CD4-positive, alpha-beta T cell (primary cell): ENCODE results near the gene NKAPL. TPM values are rescaled to one million over a fixed set of nuclear protein-coding genes. Genes with fewer than 3 reads are reported as not detected.

Experiments used
- ATAC-seq: fragments of 200-7000 bp; cut with Tn5 transposase; one replicate; pipeline ENCODE4 v1.10.0; 2022; ENCODE audit warnings: mild to moderate bottlenecking; ENCODE audit not compliant: poor library complexity
- CTCF ChIA-PET: fragments of 350-600 bp; sonication (Branson Sonifier 250); formaldehyde crosslinking; loops from one replicate; lab custom pipeline; 2021; ENCODE audit warnings: antibody characterized with exemption, inconsistent platforms; lab: Charles Lee
- POLR2A ChIA-PET: fragments of 350-600 bp; sonication (Branson Sonifier 250); formaldehyde crosslinking; loops from one replicate; lab custom pipeline; 2021; ENCODE audit warnings: antibody characterized with exemption, inconsistent platforms; lab: Charles Lee
- DNase-seq, 14 experiments: peaks; one replicate each; pipeline ENCODE4 v3.0.0-alpha.2; 2013 to 2020; ENCODE audit warnings: mixed read lengths in 2 of 14
- H3K27ac ChIP-seq, 2 donors: one replicate each; pipeline versions ENCODE4 v1.5.1 to v1.7.0; 2013; ENCODE audit warnings: low read length in 2 of 2, low read depth in 1 of 2, mild to moderate bottlenecking in 1 of 2
- H3K27me3 ChIP-seq, 2 experiments: 1 replicate in 1 of 2; 2 replicates in 1 of 2; pipeline versions ENCODE4 v1.6.1 to v1.7.0; 2013; ENCODE audit warnings: low read length in 2 of 2, control low read depth in 1 of 2, mild to moderate bottlenecking in 1 of 2, moderate library complexity in 1 of 2; ENCODE audit not compliant: insufficient read depth in 2 of 2, control insufficient read depth in 1 of 2
- H3K36me3 ChIP-seq: one replicate; pipeline ENCODE4 v1.6.1; 2013; ENCODE audit warnings: low read length, control low read depth; ENCODE audit not compliant: insufficient read depth
- H3K4me1 ChIP-seq: one replicate; pipeline ENCODE4 v1.6.1; 2013; ENCODE audit warnings: low read length, control low read depth; ENCODE audit not compliant: insufficient read depth
- H3K4me3 ChIP-seq: one replicate; pipeline ENCODE4 v1.5.1; 2013; ENCODE audit warnings: mild to moderate bottlenecking, low read length, moderate library complexity
- H3K9me3 ChIP-seq, 2 experiments: 1 replicate in 1 of 2; 2 replicates in 1 of 2; pipeline versions ENCODE4 v1.6.1 to v1.7.0; 2013; ENCODE audit warnings: low read length in 2 of 2, mild to moderate bottlenecking in 2 of 2, control low read depth in 1 of 2, moderate library complexity in 1 of 2; ENCODE audit not compliant: control insufficient read depth in 1 of 2, insufficient read depth in 1 of 2
- H3K27ac Mint-ChIP-seq: one replicate; pipeline ENCODE4 v1.8.0; 2020; ENCODE audit warnings: mixed read lengths
- H3K27me3 Mint-ChIP-seq: one replicate; pipeline ENCODE4 v1.8.0; 2021; ENCODE audit warnings: mixed read lengths
- H3K36me3 Mint-ChIP-seq: one replicate; pipeline ENCODE4 v1.8.0; 2021; ENCODE audit warnings: low read depth, mixed read lengths
- H3K4me1 Mint-ChIP-seq: one replicate; pipeline ENCODE4 v1.8.0; 2021; ENCODE audit warnings: low read depth, mixed read lengths
- H3K4me3 Mint-ChIP-seq: one replicate; pipeline ENCODE4 v1.8.0; 2020; ENCODE audit warnings: mild to moderate bottlenecking, mixed read lengths
- H3K9me3 Mint-ChIP-seq: one replicate; pipeline ENCODE4 v1.8.0; 2020; ENCODE audit warnings: mixed read lengths
- CTCF ChIP-seq: fragments of 200-600 bp; IDR thresholded peaks from one replicate; pipeline ENCODE4 v1.8.0; 2022; ENCODE audit warnings: antibody characterized with exemption, mild to moderate bottlenecking
- intact Hi-C, 2 experiments: fragments of 100-400 bp; cut with DNase I in 1 of 2; cut with micrococcal nuclease in 1 of 2; formaldehyde crosslinking; loops; one replicate each; pipeline versions ENCODE4 v1.15.1 to v1.9.0; 2023 to 2025; cut with DNase I, micrococcal nuclease
- total RNA-seq, 174 experiments: library from RNA in 2 of 174; stranded (reverse) in 2 of 174; gene quantifications; one replicate each; pipeline ENCODE4 v1.2.3 and lab custom pipeline; 2021 to 2026

Gene NKAPL
- total RNA-seq, 2 experiments from 2014 or later: not detected

- intact Hi-C loops: no loop called here
- Mint-ChIP-seq H3K4me1 (peaks cover 20% of the 10 kb centered on the region), H3K27me3 (peaks cover 97% of the 10 kb centered on the region), H3K27ac (no peak overlapping the region), H3K4me3 (no peak overlapping the region), H3K9me3 (no peaks in the 10 kb centered on the region), H3K36me3 (no peaks in the 10 kb centered on the region)
- H3K27me3 ChIP-seq: peaks cover 59 to 84% of the 10 kb centered on the region in 2 experiments
- ATAC-seq (no peak), DNase-seq (no peak)
- H3K9me3 ChIP-seq: peaks cover 0 to 25% of the 10 kb centered on the region in 2 experiments
- ChIA-PET CTCF (interaction anchor here (0.8 kb wide), 1 partner anchor 8 kb away, joined by 5 read pairs; no protein-coding TSS in a partner anchor), POLR2A (no interaction called here)
- no peak overlapping the region for H3K4me3 ChIP-seq
- peaks cover 21% of the 10 kb centered on the region for H3K4me1 ChIP-seq
- no peak for TF ChIP-seq CTCF
- H3K36me3 ChIP-seq: no peaks in the 10 kb centered on the region
- H3K27ac ChIP-seq: no peak overlapping the region
Observed at GRCh38 chr6:28220257-28221133, 38.6 kb upstream of the NKAPL start.

GRCh38 chr6:28224131-28225055 lies 34.7 kb upstream of the NKAPL start:
- Mint-ChIP-seq H3K4me1 (peaks cover 15% of the 10 kb centered on the region), H3K27me3 (peaks cover 84% of the 10 kb centered on the region), H3K36me3 (no peaks in the 10 kb centered on the region), H3K27ac (no peak overlapping the region), H3K9me3 (no peaks in the 10 kb centered on the region), H3K4me3 (peak overlapping the region; percentile 88)
- no peak for DNase-seq
- H3K4me1 ChIP-seq: peaks cover 15% of the 10 kb centered on the region
- H3K27ac ChIP-seq: no peak overlapping the region
- peaks cover 0 to 8% of the 10 kb centered on the region in 2 experiments for H3K9me3 ChIP-seq
- peaks cover 4% of the 10 kb centered on the region for H3K36me3 ChIP-seq
- intact Hi-C loops: no loop called here
- no peak for TF ChIP-seq CTCF
- no peak for ATAC-seq
- POLR2A ChIA-PET: interaction anchor here (0.5 kb wide), 1 partner anchor 13 kb away, joined by 3 read pairs; no protein-coding TSS in a partner anchor
- CTCF ChIA-PET: no interaction called here
- peaks cover 32 to 62% of the 10 kb centered on the region in 2 experiments for H3K27me3 ChIP-seq
- peak overlapping the region; percentile 87 for H3K4me3 ChIP-seq

- CTCF ChIA-PET: no interaction called here
- intact Hi-C loops: no loop called here
- peaks cover 28 to 54% of the 10 kb centered on the region in 2 experiments for H3K27me3 ChIP-seq
- peaks cover 15% of the 10 kb centered on the region for H3K4me1 ChIP-seq
- Mint-ChIP-seq H3K4me1 (peaks cover 15% of the 10 kb centered on the region), H3K27ac (no peak within 1 kb of the TSS), H3K36me3 (no peaks in the 10 kb centered on the region), H3K4me3 (peak within 1 kb of the TSS; percentile 88), H3K9me3 (no peaks in the 10 kb centered on the region), H3K27me3 (peaks cover 75% of the 10 kb centered on the region)
- H3K9me3 ChIP-seq: peaks cover 0 to 5% of the 10 kb centered on the region in 2 experiments
- TF ChIP-seq CTCF: no peak
- peak in 6 of 14 experiments; percentile 14 to 67 (median 41) for DNase-seq
- peaks cover 4% of the 10 kb centered on the region for H3K36me3 ChIP-seq
- H3K27ac ChIP-seq: no peak within 1 kb of the TSS
- peak; percentile 29 for ATAC-seq
- POLR2A ChIA-PET: no interaction called here
- H3K4me3 ChIP-seq: peak within 1 kb of the TSS; percentile 87
Observed at GRCh38 chr6:28225056-28225834, 33.9 kb upstream of the NKAPL start, which contains the start of gene ZSCAN9. TSS of gene ZSCAN9 (plus strand) at chr6:28225275. CDS start at chr6:28227085, 1,810 bp downstream.
